GM18909 (cell line): ENCODE results near the gene CYP2F1.

Source experiments
- ATAC-seq: cut with Tn5 transposase; IDR thresholded peaks from one replicate; pipeline ENCODE4 v1.9.1; 2021; ENCODE audit warnings: mild to moderate bottlenecking; ENCODE audit not compliant: unreplicated experiment, poor library complexity

CYP2F1 gene

GRCh38 chr19:41174297-41174928, 60.2 kb downstream of the CYP2F1 start:
- no peak for ATAC-seq

DNA sequence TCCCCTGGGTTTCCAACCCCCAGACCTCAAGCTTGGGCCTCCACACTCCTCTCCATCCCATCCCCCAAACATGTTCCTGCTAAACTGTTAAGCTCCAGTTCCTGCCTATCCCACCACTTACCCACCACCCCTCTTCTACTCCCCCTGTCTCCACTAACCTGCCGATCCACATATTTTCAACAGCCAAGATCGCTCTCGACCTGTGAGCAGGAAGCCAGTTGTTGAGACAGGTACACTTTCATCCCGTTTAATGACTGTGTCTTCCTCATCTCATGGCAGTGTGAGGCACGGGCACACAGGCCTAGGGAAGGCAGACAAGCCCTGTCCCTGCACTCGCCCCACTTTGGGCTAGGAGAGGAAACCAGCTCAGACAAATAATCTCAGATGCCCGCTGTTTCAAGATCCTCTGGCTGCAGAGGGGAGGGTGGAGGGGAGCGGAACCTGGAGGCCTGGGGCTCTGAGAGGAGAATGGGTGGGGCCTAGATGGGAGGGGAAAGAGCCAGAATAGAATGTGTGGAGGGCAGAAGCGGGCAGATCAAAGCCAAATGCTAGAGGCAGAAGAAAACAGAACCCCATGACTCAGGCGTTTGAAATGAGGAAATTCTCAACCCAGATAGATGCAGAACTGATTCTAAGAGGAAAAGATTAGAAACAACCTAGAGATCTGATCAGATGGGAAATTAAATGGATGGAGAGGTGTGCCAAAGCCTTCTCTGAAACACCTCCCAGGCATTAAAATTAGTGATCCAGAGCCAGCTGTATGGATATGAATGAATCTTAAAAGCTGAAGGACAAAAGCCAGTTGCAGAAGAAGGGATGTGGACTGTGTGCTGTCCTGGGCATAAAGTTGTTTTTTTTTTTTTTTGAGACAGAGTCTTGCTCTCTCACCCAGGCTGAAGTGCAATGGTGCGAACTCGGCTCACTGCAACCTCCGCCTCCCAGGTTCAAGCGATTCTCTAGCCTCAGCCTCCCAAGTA, 61.9 kb downstream of the CYP2F1 start:
- no peak for ATAC-seq
